D721Med (cell line): ENCODE results near the gene IGFBP3.

Experiments
- DNase-seq: peaks from one replicate; pipeline ENCODE4 v3.0.0; 2011; ENCODE audit warnings: low spot score; ENCODE audit not compliant: insufficient read length
- FAIRE-seq: peaks from 2 replicates; lab custom pipeline; 2011; peaks lifted over from hg19 to GRCh38; lab: Jason Lieb, UNC
- CTCF ChIP-seq: IDR thresholded peaks from 2 replicates; pipeline ENCODE4 v1.5.1; 2012; ENCODE audit warnings: mild to moderate bottlenecking, control low read depth; ENCODE audit not compliant: insufficient read depth; ENCODE audit errors: missing control alignments

Gene IGFBP3

GRCh38 chr7:45881759-45882464, 39.2 kb downstream of the IGFBP3 start:
- no peak for DNase-seq
- no peak for FAIRE-seq
- no peak for TF ChIP-seq CTCF

DNA sequence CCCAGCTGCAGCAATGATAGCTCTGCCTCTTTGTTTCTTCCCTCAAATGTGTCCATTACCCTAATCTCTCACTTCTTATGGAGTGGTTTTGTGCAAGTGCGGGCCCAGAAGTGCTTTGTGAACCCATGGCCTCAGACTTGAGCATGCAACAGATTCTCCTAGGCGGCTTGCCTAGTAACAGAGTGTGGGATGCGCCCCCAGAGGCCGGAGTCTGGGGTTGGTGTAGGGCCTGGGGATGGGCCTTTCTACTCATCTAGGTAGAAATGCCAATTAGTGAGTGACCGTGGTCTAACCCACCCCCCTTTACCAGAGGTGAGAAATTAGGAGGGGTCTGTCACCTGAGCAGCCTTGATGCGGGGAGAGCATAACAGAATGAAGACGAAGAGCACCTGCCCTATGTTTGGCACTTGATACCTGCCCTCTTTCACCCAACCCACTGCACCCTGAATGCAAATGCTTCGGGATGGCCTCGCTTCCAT, 39.8 kb downstream of the IGFBP3 start:
- DNase-seq = no peak
- FAIRE-seq = no peak
- no peak for TF ChIP-seq CTCF

DNA sequence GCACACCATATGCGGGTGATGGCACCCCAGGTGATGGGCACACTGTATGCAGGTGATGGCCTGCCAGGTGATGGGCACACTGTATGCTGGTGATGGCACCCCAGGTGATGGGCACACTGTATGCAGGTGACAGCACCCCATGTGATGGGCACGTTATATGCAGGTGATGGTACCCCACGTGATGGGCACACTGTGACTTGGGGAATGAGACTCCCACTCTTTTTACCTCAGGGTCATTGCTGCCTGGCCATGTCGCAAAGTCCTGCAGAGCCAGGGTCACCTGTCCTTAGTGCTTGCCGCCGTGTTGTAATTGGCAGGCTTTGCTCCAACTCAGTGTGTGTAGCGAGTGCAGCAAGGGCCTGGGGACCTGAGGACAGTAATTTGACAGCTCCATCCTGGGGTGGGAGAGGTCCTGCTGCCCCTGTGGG, 40.6 kb downstream of the IGFBP3 start:
- DNase-seq = no peak
- TF ChIP-seq CTCF = no peak

DNA sequence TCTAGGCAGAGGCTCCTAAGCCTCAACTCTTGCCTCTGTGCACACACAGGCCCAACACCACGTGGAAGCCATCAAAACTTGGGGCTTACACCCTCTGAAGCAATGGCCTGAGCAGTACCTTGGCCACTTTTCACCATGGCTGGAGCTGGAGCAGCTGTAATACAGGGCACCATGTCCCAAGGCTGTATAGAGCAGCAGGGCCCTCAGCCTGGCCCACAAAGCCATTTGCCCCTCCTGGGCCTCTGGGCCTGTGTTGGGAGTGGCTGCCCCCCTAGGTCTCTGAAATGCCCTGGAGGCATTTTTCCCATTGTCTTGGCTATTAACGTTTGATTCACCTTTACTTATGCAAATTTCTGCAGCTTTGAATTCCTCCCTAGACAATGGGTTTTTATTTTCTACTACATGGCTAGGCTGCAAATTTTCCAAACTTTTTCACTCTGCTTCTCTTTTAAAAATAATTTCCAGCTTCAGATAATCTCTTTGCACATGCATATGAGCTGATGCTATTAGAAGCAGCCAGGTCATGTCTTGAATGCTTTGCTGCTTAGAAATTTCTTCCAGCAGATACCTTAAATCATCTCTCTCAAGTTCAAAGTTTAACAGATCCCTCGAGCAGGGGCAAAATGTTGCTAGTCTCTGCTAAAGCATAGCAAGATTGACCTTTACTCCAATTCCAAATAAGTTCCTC, 42.5 kb downstream of the IGFBP3 start:
- no peak for DNase-seq
- FAIRE-seq = no peak
- TF ChIP-seq CTCF = no peak

More for the DNA sequence above, 40.6 kb downstream of the IGFBP3 start:
- no peak for FAIRE-seq

GRCh38 chr7:45876519-45876918, 44.6 kb downstream of the IGFBP3 start:
- FAIRE-seq (no peak), DNase-seq (no peak)
- no peak for TF ChIP-seq CTCF

GRCh38 chr7:45874408-45875131, 46.5 kb downstream of the IGFBP3 start:
- DNase-seq (no peak), FAIRE-seq (no peak)
- no peak for TF ChIP-seq CTCF
